ENCODE measurements around the gene NLRC3.
"Not testable (repeated sequence)": the region's sequence is repeated elsewhere in the genome, so short reads cannot be mapped to it uniquely, and the experiment has no call there.

The NLRC3 gene, protein sequence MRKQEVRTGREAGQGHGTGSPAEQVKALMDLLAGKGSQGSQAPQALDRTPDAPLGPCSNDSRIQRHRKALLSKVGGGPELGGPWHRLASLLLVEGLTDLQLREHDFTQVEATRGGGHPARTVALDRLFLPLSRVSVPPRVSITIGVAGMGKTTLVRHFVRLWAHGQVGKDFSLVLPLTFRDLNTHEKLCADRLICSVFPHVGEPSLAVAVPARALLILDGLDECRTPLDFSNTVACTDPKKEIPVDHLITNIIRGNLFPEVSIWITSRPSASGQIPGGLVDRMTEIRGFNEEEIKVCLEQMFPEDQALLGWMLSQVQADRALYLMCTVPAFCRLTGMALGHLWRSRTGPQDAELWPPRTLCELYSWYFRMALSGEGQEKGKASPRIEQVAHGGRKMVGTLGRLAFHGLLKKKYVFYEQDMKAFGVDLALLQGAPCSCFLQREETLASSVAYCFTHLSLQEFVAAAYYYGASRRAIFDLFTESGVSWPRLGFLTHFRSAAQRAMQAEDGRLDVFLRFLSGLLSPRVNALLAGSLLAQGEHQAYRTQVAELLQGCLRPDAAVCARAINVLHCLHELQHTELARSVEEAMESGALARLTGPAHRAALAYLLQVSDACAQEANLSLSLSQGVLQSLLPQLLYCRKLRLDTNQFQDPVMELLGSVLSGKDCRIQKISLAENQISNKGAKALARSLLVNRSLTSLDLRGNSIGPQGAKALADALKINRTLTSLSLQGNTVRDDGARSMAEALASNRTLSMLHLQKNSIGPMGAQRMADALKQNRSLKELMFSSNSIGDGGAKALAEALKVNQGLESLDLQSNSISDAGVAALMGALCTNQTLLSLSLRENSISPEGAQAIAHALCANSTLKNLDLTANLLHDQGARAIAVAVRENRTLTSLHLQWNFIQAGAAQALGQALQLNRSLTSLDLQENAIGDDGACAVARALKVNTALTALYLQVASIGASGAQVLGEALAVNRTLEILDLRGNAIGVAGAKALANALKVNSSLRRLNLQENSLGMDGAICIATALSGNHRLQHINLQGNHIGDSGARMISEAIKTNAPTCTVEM

DNA sequence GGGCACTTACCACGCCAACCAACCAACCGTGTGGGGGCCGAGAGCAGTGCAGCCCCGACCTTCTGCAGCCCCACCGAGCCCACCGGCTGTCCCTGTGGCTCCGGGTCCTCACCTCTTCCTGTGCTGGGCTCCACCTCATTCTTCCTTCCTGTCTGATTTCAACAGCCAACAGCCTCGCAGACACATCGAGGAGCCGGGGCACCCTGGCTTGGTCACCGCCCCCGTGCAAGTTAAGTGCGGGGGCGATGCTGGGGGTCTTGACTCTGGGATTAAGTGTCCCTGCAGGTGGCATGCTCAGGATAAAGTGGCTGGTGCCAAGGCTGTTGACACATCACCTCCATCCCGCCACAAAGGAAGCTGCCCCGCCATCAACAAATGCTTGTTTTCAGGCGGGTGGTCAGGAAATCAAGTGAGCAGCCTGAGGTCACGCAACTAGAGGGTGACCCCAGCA, at the start of gene NLRC3:
TSS of gene NLRC3 (minus strand) at position 102 of the 451 bp plus-strand sequence. CDS start 12,367 bp downstream, outside the sequence.
- no peak for DNase-seq (ENCODE audit: low spot score)

GRCh38 chr16:3625911-3626732, 48.9 kb upstream of the NLRC3 start:
- DNase-seq (ENCODE audit: low spot score): peak; percentile 17

GRCh38 chr16:3625331-3625730, 48.1 kb upstream of the NLRC3 start:
- no peak for DNase-seq (ENCODE audit: low spot score)

- no peak for DNase-seq (ENCODE audit: low spot score)
Measured at GRCh38 chr16:3623642-3624041, 46.4 kb upstream of the NLRC3 start.

DNA sequence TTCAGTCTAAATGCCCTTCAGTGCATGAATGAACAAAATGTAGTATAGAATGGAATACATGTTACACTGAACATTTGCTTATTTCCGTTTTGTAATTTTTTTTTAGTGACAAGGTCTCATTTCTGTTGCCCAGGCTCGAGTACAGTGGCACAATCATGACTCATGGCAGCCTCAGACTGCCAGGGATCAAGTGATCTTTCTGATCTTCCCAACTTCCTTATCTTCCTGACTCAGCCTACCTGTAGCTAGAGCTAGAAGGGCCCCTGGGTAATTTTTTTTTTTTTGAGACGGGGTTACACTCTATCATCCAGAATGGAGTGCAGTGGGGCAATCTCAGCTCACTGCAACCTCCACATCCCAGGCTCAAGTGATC, 41.6 kb upstream of the NLRC3 start:
- DNase-seq (ENCODE audit: low spot score): peak; percentile 14

- DNase-seq (ENCODE audit: low spot score): no peak
Measured at GRCh38 chr16:3612510-3613466, 35.6 kb upstream of the NLRC3 start.

DNA sequence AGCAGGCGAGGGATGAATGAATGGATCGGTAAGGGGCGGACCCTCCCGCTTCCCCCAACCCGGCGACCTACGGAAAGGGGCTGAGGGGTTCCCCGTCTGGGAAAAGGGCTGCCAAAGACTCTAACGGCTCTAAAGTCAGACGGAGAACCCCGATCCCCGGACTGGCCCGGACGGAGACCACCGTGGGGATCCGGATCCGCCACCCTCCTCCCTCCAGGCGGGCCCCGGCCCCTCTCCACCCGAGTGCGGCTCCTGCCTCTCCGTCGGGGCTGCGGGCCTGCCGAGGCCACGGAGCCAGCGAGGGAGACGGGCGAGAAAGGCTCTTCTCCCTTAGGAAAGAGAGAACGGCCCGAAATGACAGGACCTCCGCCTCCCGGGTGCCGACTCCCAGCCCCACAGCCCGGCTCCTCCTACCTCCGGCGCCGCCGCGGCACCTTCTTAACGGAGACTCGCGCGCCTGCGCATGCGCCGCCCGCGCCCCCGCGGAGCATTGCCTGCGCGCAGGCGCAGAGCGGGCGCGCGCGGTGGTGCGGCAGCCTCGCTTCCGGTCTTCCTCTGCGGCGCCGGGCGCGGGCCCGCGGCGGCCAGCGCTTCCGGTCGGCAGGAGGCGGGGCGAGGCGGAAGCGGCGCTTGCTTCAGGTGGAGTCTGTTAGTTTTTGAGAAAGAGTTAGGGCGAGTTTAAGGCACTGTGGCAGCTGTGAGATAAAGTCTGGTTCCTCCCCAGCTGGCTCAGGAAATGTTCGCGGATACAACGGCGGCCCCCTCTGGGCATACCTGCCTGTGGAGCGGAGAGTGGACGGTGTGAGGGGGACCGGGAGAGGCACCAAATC, 34.2 kb upstream of the NLRC3 start, which contains the start of gene SLX4:
TSS of gene SLX4 (minus strand) at position 461 of the 830 bp plus-strand sequence. CDS start 2,642 bp downstream, outside the sequence.
- DNase-seq (ENCODE audit: low spot score): peak; percentile 85

DNA sequence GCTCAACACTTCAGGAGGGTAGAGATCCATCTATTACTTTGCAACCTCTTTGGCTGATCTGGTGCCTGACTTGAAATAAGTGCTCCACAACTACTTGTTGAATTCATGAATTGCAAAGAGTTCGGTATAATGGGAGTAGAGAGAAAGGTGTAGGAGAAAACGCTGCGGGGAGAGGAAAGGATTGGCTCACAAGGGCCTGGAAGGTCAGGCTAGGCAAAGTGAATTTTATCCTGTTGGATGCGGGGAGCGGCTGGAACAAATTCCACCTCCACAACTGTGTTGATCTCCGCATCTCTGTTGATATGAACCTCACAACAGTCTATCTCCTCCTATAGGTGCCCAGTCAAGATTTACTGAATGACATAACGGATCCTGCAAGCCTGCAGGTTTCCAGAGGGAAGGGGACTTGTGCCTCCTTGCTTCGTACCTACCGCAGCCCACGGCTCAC, 33.5 kb upstream of the NLRC3 start:
- DNase-seq (ENCODE audit: low spot score): peak; percentile 22

DNA sequence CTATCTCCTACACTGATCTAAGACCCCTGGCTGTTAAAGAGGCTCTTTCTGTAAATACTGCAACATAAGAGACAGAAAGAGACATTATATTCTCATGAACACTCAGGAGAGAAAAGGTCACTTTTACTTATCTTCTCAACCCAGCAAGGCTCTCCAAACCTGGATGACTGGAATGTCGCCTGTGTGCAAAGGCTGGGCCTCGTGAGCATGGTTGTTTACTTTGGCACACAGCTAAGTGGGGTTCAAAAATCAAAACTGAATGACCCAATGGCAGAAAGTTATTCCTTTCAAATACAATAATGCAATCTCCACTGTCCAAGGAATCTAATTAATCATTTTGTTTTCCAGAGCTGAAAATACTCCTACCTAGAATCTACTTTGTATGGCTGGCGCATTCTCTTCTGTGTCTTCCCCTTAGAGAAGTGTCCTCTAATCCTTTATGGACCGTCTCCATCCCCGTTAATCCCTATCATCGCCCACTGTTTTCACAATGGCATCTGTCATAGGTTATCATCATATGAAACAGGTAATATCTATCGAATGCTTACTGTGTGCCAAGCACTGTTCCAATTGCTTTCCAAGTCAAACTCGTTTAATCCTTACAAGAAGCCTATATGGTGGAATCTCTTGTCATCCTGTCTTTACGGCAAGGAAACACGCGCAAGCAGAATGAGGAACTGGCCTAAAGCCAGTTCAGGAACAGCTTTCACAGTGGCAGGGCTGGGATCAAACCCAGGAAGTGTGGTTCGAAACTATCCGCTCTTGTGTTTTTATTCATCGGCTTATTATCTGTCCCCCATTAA, 32.9 kb upstream of the NLRC3 start:
- DNase-seq (ENCODE audit: low spot score): no peak

GRCh38 chr16:3608976-3609375, 31.8 kb upstream of the NLRC3 start:
- not testable (repeated sequence) for DNase-seq (ENCODE audit: low spot score)

- DNase-seq (ENCODE audit: low spot score): no peak
Measured at GRCh38 chr16:3608069-3608468, 30.9 kb upstream of the NLRC3 start.

- DNase-seq (ENCODE audit: low spot score): no peak
Measured at GRCh38 chr16:3607634-3608033, 30.4 kb upstream of the NLRC3 start.

- DNase-seq (ENCODE audit: low spot score): no peak
Measured at GRCh38 chr16:3607161-3607560, 30.0 kb upstream of the NLRC3 start.

GRCh38 chr16:3606441-3606840, 29.2 kb upstream of the NLRC3 start:
- no peak for DNase-seq (ENCODE audit: low spot score)

- no peak for DNase-seq (ENCODE audit: low spot score)
Measured at GRCh38 chr16:3602320-3602653, 25.1 kb upstream of the NLRC3 start.

DNA sequence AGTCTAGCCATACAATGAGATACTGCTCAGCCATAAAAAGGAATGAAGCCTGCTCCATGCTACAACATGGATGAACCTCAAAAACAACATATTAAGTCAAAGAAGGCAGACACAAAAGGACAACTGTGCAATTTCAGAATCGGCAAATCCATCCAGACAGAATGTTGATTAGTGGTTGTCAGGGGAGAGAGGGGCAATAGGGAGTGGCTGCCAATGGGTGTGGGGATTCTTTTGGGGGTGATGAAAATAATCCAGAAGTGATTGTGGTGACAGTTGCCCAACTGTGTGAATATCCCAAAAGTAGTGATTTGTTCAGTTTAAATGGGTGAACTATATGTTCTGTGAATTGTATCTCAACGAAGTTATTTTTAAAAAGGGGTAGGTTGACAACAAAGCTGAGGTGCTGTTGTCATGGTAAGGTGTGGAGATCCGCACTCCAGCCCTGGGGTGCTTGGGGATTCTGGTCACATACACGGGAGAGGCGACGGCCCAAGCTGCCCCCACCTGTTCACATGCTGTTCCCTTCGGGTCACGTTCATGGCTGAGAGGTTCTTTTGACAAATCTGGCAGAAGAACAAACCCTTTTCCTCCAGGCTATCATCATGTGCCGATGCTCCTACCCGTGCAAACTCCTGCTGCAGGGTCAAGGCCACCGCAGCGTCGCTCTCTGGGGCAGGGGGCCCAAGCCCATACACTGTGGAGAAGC, 24.6 kb upstream of the NLRC3 start:
- DNase-seq (ENCODE audit: low spot score): no peak

DNA sequence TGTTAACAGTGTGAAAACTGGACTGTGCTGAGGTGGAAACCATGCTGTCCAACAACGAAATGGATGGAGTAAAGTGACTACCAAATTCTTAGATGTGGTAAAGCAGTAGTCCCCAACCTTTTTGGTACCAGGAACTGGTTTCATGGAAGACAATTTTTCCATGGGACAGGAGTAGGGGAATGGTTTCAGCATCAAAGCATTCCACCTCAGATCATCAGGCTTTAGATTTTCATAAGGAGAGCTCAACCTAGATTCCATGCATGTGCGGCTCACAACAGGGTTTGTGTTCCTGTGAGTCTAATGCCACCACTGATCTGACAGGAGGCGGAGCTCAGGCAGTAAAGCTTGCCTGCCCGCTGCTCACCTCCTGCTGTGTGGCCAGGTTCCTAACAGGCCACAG, 22.7 kb upstream of the NLRC3 start:
- DNase-seq (ENCODE audit: low spot score): no peak

DNA sequence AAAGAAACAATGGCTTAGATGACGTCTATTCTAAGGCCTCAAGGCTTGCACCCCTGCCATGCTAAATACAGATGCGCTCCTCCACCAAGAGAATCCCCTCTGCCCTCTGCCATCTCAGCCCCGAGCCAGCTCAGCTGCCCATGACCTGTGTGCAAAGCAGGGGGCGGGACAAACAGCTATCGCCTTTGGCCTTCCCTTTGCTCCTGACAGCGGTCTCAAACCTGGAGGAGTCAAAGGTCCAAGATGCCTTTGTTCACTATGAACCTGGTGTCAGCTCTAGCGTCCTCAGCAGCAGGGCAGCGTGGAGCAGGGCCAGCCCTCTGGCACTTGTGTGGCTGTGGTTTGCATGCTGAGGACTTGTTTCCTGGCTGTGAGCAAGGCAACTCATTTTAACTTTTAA, 21.9 kb upstream of the NLRC3 start:
- DNase-seq (ENCODE audit: low spot score): no peak

All from SW480 (cell line).